Measurements from ENCODE around the gene TENM4. TPM values are rescaled to one million over a fixed set of nuclear protein-coding genes. Genes with fewer than 3 reads are reported as not detected.

TENM4 gene
- total and polyA plus RNA-seq, 2 of the 8 experiments (the other 6 are each of a cell fraction or from before 2014, with no cell fraction given) = 3.5 to 7.2 TPM

DNA sequence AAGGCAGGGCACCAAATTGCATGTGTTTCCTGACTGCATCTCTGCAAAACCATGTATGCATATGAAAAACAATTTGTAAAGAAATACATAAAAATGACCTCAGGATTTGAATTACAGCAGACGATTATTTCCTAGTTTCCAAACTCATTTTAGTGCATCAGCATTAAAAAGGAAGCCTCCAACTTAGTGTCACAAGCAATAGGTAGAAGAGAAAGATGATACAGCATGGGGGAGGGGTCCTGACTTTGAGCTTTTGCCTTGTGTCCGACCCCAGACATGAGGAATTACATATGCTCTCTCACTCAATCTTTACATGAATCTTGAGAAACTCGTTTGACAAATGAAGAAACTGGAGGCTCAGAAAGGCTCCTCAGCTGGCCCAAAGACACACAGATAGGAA, 571.5 kb downstream of the TENM4 start:
- Histone ChIP-seq H3K36me3 (ENCODE audit: control insufficient read depth in 2 of 4, insufficient read depth in 4 of 4, low read length in 3 of 4) (no peaks in the 10 kb centered on the region), H3K9ac (replicated peaks in 1 of 4; ENCODE audit: extremely low read depth in 1 of 4, low read depth in 3 of 4, low read length in 3 of 4) (no peak overlapping the region), H3K4me3 (ENCODE audit: extremely low read depth in 1 of 4, insufficient read depth in 2 of 4, low read depth in 3 of 4, low read length in 4 of 4) (peak overlapping the region in 1 of 4 experiments; percentile 15; a peak in 1 of 8 replicates), H4K20me1 (replicated peaks in 1 of 2; ENCODE audit: control insufficient read depth in 1 of 2, insufficient read depth in 2 of 2, low read length in 2 of 2) (no peaks in the 10 kb centered on the region), H2AFZ (ENCODE audit: low read length) (no peak overlapping the region), H2BK120ac (replicated peaks; ENCODE audit: low read depth, low read length) (no peak overlapping the region), H3K56ac (replicated peaks; ENCODE audit: insufficient read length, low read depth, low read length) (no peak overlapping the region), H3K14ac (ENCODE audit: insufficient read length) (no peak overlapping the region), H3K9me3 (ENCODE audit: insufficient read depth in 2 of 2, low read depth in 1 of 2, low read length in 1 of 2) (no peaks in the 10 kb centered on the region), H4K5ac (ENCODE audit: insufficient read length, low read depth, low read length) (no peak overlapping the region), H3K27ac (ENCODE audit: low read depth, low read length) (no peak overlapping the region), H2BK5ac (ENCODE audit: low read depth, low read length) (no peak overlapping the region), H4K8ac (ENCODE audit: extremely low read depth, insufficient read depth, low read length) (no peak overlapping the region), H2BK12ac (ENCODE audit: low read depth, low read length) (no peak overlapping the region), H3K27me3 (replicated peaks in 1 of 4; ENCODE audit: control insufficient read depth in 3 of 4, extremely low read depth in 1 of 4, insufficient read depth in 3 of 4, low read length in 3 of 4) (no peaks in the 10 kb centered on the region), H3K4me1 (replicated peaks in 1 of 4; ENCODE audit: control insufficient read depth in 3 of 4, insufficient read depth in 4 of 4, low read length in 3 of 4) (peaks cover 0 to 25% (median 17%) of the 10 kb centered on the region in 4 experiments; a peak in 6 of 7 replicates), H3K23me2 (ENCODE audit: low read depth, low read length) (no peaks in the 10 kb centered on the region), H2BK15ac (ENCODE audit: low read length) (no peak overlapping the region), H3K79me2 (ENCODE audit: control insufficient read depth in 1 of 2, insufficient read depth in 2 of 2, low read length in 2 of 2) (no peaks in the 10 kb centered on the region), H2AK5ac (ENCODE audit: low read depth, low read length) (no peak overlapping the region), H3K23ac (ENCODE audit: insufficient read length) (no peak overlapping the region), H3K79me1 (ENCODE audit: low read depth, low read length) (no peaks in the 10 kb centered on the region), H3K4ac (replicated peaks; ENCODE audit: insufficient read length, low read depth, low read length) (no peak overlapping the region), H3K18ac (ENCODE audit: extremely low read depth, low read length) (no peak overlapping the region), H2BK20ac (ENCODE audit: low read length) (no peak overlapping the region), H3K4me2 (ENCODE audit: insufficient read depth in 1 of 2, low read depth in 2 of 2, low read length in 2 of 2) (peak overlapping the region; percentile 36 to 46), H4K91ac (replicated peaks; ENCODE audit: insufficient read length, low read length) (no peak overlapping the region)
- FAIRE-seq = no peak
- TF ChIP-seq HDAC2 (IDR thresholded peaks at IDR 0.05; ENCODE audit: borderline replicate concordance in 1 of 2, low read depth in 2 of 2, low read length in 2 of 2) = no peak
- TF ChIP-seq CREB1 (IDR thresholded peaks at IDR 0.05) = no peak
- TF ChIP-seq SRF (IDR thresholded peaks at IDR 0.05; ENCODE audit: low read depth, low read length) = no peak
- TF ChIP-seq BACH1 (IDR thresholded peaks at IDR 0.05; ENCODE audit: low read length) = peak; percentile 45
- TF ChIP-seq TEAD4 (IDR thresholded peaks at IDR 0.05; ENCODE audit: low read depth, low read length) = no peak
- CTCF ChIA-PET (ENCODE audit: partially characterized antibody) = interaction anchor here (0.6 to 2.0 kb wide), 9 partner anchors 22 to 305 kb away, joined by 3 to 6 read pairs (median 4); no protein-coding TSS in a partner anchor
- WGBS, 2 experiments (ENCODE audit: extremely low coverage in 1 of 2, insufficient coverage in 1 of 2, insufficient read length in 1 of 2, insufficient replicate concordance in 2 of 2, low coverage in 1 of 2, low lambda C conversion rate in 2 of 2, missing lambda C conversion rate in 1 of 2) = 9% methylated on average over 3 of the region's 3 CpGs; no CpG with 5 or more reads in 1 of the 2 experiments
- DNase-seq (ENCODE audit: low read depth in 1 of 2, low spot score in 2 of 2) = no peak
- POLR2A ChIA-PET (ENCODE audit: partially characterized antibody) = no interaction called here
